ENCODE results near the gene MPP2.

DNA sequence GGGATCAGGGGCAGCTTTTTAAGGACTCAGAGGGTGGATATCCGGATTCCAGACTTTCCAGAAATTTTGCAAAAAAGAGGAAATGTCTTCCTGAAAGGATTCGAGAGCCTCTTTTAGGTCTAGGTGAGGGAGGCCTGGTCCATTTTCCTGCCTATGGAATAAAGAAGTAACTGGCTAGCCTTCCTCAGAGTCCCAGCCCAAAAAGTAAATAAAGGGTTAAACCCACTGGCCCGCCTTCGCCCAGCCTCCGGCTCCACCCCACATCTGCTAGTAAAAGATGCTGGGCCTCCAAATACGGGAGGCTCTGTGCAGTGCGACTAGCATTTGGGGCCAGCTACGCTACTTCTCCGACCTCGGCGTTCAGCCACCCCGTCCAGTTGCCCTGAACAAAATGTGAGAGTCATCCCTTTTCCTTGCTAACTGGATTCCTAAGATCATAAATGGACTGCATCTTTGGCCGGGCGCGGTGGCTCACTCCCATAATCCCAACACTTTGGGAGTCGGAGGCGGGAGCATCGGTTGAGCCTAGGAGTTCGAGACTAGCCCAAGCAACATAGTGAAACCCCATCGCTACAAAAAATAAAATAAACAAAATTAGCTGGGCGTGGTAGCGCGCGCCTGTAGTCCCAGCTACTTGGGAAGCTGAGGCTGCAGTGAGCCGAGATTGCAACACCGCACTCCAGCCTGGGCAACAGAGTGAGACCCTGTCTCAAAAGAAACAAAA is 824 bp upstream of the MPP2 start:
- no peak for TF ChIP-seq EP300 (IDR thresholded peaks at IDR 0.05; ENCODE audit: borderline replicate concordance)
- TF ChIP-seq, protein P1, sequence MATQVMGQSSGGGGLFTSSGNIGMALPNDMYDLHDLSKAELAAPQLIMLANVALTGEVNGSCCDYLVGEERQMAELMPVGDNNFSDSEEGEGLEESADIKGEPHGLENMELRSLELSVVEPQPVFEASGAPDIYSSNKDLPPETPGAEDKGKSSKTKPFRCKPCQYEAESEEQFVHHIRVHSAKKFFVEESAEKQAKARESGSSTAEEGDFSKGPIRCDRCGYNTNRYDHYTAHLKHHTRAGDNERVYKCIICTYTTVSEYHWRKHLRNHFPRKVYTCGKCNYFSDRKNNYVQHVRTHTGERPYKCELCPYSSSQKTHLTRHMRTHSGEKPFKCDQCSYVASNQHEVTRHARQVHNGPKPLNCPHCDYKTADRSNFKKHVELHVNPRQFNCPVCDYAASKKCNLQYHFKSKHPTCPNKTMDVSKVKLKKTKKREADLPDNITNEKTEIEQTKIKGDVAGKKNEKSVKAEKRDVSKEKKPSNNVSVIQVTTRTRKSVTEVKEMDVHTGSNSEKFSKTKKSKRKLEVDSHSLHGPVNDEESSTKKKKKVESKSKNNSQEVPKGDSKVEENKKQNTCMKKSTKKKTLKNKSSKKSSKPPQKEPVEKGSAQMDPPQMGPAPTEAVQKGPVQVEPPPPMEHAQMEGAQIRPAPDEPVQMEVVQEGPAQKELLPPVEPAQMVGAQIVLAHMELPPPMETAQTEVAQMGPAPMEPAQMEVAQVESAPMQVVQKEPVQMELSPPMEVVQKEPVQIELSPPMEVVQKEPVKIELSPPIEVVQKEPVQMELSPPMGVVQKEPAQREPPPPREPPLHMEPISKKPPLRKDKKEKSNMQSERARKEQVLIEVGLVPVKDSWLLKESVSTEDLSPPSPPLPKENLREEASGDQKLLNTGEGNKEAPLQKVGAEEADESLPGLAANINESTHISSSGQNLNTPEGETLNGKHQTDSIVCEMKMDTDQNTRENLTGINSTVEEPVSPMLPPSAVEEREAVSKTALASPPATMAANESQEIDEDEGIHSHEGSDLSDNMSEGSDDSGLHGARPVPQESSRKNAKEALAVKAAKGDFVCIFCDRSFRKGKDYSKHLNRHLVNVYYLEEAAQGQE (IDR thresholded peaks at IDR 0.05; ENCODE audit: low read depth) = no peak
